Limb (tissue), 2 donors: ENCODE data around the gene TUB.
A peak's percentile ranks its signal among the peaks of the same experiment; 100 is the strongest.

Source experiments
- DNase-seq, 2 donors: peaks; one replicate each; pipeline ENCODE4 v3.0.0-alpha.2; 2016; ENCODE audit errors: extremely low spot score in 2 of 2

The TUB gene

GRCh38 chr11:8080674-8081590 is at the start of gene TUB:
TSS of gene TUB (plus strand) at chr11:8081211. CDS start at chr11:8081511, 300 bp downstream.
- peak; percentile 24 to 81 for DNase-seq

- peak in 1 of 2 donors; percentile 32 for DNase-seq
Observed at GRCh38 chr11:8031248-8032115, 49.5 kb upstream of the TUB start.

- DNase-seq: peak in 1 of 2 donors; percentile 29
Observed at GRCh38 chr11:8032122-8032521, 48.9 kb upstream of the TUB start.

GRCh38 chr11:8032576-8033304 is 48.3 kb upstream of the TUB start:
- DNase-seq: no peak

- peak; percentile 86 to 89 for DNase-seq
Observed at GRCh38 chr11:8033305-8034105, 47.5 kb upstream of the TUB start.

- peak in 1 of 2 donors; percentile 25 for DNase-seq
Observed at GRCh38 chr11:8034106-8034585, 46.9 kb upstream of the TUB start.

GRCh38 chr11:8034604-8035190 is 46.3 kb upstream of the TUB start:
- DNase-seq: peak in 1 of 2 donors; percentile 13

GRCh38 chr11:8035200-8035855 is 45.7 kb upstream of the TUB start:
- DNase-seq: peak in 1 of 2 donors; percentile 23

- DNase-seq: no peak
Observed at GRCh38 chr11:8036002-8036802, 44.8 kb upstream of the TUB start.

- no peak for DNase-seq
Observed at GRCh38 chr11:8036986-8037385, 44.0 kb upstream of the TUB start.

- peak in 1 of 2 donors; percentile 49 for DNase-seq
Observed at GRCh38 chr11:8038393-8038792, 42.6 kb upstream of the TUB start.

- peak in 1 of 2 donors; percentile 18 for DNase-seq
Observed at GRCh38 chr11:8038811-8039529, 42.0 kb upstream of the TUB start.

- DNase-seq: peak in 1 of 2 donors; percentile 19
Observed at GRCh38 chr11:8039530-8040260, 41.3 kb upstream of the TUB start.

- DNase-seq: no peak
Observed at GRCh38 chr11:8040261-8040920, 40.6 kb upstream of the TUB start.

GRCh38 chr11:8040921-8041285 is 40.1 kb upstream of the TUB start:
- DNase-seq: no peak

- no peak for DNase-seq
Observed at GRCh38 chr11:8041576-8041975, 39.4 kb upstream of the TUB start.

- DNase-seq: no peak
Observed at GRCh38 chr11:8043756-8044155, 37.3 kb upstream of the TUB start.
